H1 (cell line): Measurements from ENCODE around the gene ITGA11. TPM values are rescaled to one million over a fixed set of nuclear protein-coding genes. Genes with fewer than 3 reads are reported as not detected.
A peak's percentile ranks its signal among the peaks of the same experiment; 100 is the strongest.

Experiments used
- CTCF ChIA-PET: fragments of 300-600 bp; sonication (Branson Sonifier 250); formaldehyde crosslinking; loops from one replicate; lab custom pipeline; 2021; ENCODE audit not compliant: partially characterized antibody; lab: Charles Lee
- POLR2A ChIA-PET: fragments of 300-600 bp; sonication (Branson Sonifier 250); formaldehyde crosslinking; loops from one replicate; lab custom pipeline; 2021; ENCODE audit warnings: inconsistent platforms; ENCODE audit not compliant: partially characterized antibody; lab: Charles Lee
- DNase-seq, 2 experiments: peaks; one replicate each; pipeline versions ENCODE4 v3.0.0 to v3.0.0-alpha.2; 2010 to 2022; ENCODE audit warnings: low spot score in 2 of 2, low read depth in 1 of 2, mixed read lengths in 1 of 2
- FAIRE-seq: peaks from 2 replicates; lab custom pipeline; 2011; peaks lifted over from hg19 to GRCh38; lab: Jason Lieb, UNC
- H2AFZ ChIP-seq: 2 replicates; pipeline ENCODE4 v1.8.1; 2012; ENCODE audit warnings: low read length, inconsistent platforms
- H2AK5ac ChIP-seq: 2 replicates; pipeline ENCODE4 v1.6.1; 2013; ENCODE audit warnings: low read depth, low read length
- H2BK120ac ChIP-seq: replicated peaks from 2 replicates; pipeline ENCODE3; 2013; ENCODE audit warnings: low read depth, low read length, inconsistent platforms
- H2BK12ac ChIP-seq: 2 replicates; pipeline ENCODE4 v1.6.1; 2013; ENCODE audit warnings: low read depth, low read length
- H2BK15ac ChIP-seq: 2 replicates; pipeline ENCODE4 v1.6.1; 2013; ENCODE audit warnings: low read length
- H2BK20ac ChIP-seq: 2 replicates; pipeline ENCODE4 v1.6.1; 2013; ENCODE audit warnings: low read length
- H2BK5ac ChIP-seq: 2 replicates; pipeline ENCODE4 v1.6.1; 2013; ENCODE audit warnings: low read depth, low read length
- H3K14ac ChIP-seq: 2 replicates; pipeline ENCODE4 v1.6.1; 2013; ENCODE audit warnings: inconsistent platforms; ENCODE audit not compliant: insufficient read length
- H3K18ac ChIP-seq: 2 replicates; pipeline ENCODE4 v1.6.1; 2013; ENCODE audit warnings: low read length; ENCODE audit errors: extremely low read depth
- H3K23ac ChIP-seq: 2 replicates; pipeline ENCODE4 v1.6.1; 2013; ENCODE audit warnings: inconsistent platforms; ENCODE audit not compliant: insufficient read length
- H3K23me2 ChIP-seq: 2 replicates; pipeline ENCODE4 v1.6.1; 2013; ENCODE audit warnings: low read depth, low read length
- H3K27ac ChIP-seq: 2 replicates; pipeline ENCODE4 v1.6.1; 2011; ENCODE audit warnings: low read depth, low read length, inconsistent platforms
- H3K27me3 ChIP-seq, 4 experiments: replicated peaks in 1 of 4; 1 replicate in 1 of 4; 2 replicates in 3 of 4; pipeline versions ENCODE4 v1.6.1 to v1.8.1; 2011 to 2013; ENCODE audit warnings: low read length in 3 of 4, mild to moderate bottlenecking in 3 of 4, inconsistent platforms in 2 of 4, mixed read lengths in 2 of 4, moderate library complexity in 1 of 4; ENCODE audit not compliant: control insufficient read depth in 3 of 4, insufficient read depth in 3 of 4; ENCODE audit errors: extremely low read depth in 1 of 4
- H3K36me3 ChIP-seq, 4 experiments: 2 replicates each; pipeline versions ENCODE4 v1.6.1 to v1.8.1; 2011 to 2013; ENCODE audit warnings: mild to moderate bottlenecking in 4 of 4, low read length in 3 of 4, moderate library complexity in 2 of 4, control low read depth in 1 of 4, inconsistent platforms in 1 of 4; ENCODE audit not compliant: insufficient read depth in 4 of 4, control insufficient read depth in 2 of 4
- H3K4ac ChIP-seq: replicated peaks from 2 replicates; pipeline ENCODE3; 2013; ENCODE audit warnings: low read length, low read depth, mixed read lengths, inconsistent platforms; ENCODE audit not compliant: insufficient read length
- H3K4me1 ChIP-seq, 4 experiments: replicated peaks in 1 of 4; 1 replicate in 1 of 4; 2 replicates in 3 of 4; pipeline versions ENCODE4 v1.6.1 to v1.8.1; 2011 to 2013; ENCODE audit warnings: low read length in 3 of 4, inconsistent platforms in 2 of 4, mixed read lengths in 1 of 4; ENCODE audit not compliant: insufficient read depth in 4 of 4, control insufficient read depth in 3 of 4
- H3K4me2 ChIP-seq, 2 experiments: 2 replicates each; pipeline versions ENCODE4 v1.6.1 to v1.8.1; 2011 to 2013; ENCODE audit warnings: low read depth in 2 of 2, low read length in 2 of 2, control low read depth in 1 of 2, inconsistent platforms in 1 of 2, mild to moderate bottlenecking in 1 of 2; ENCODE audit not compliant: insufficient read depth in 1 of 2
- H3K4me3 ChIP-seq, 4 experiments: fragments of 200-600, 300-600 bp in 1 of 4; sonication (generic), shearing (Covaris generic), sonication (Bioruptor Twin) in 1 of 4; 2 replicates each; pipeline versions ENCODE4 v1.5.1 to v1.8.1; 2011 to 2016; ENCODE audit warnings: low read length in 4 of 4, low read depth in 3 of 4, control low read depth in 2 of 4, inconsistent platforms in 2 of 4, mild to moderate bottlenecking in 2 of 4, mixed read lengths in 1 of 4, moderate library complexity in 1 of 4; ENCODE audit not compliant: insufficient read depth in 2 of 4; ENCODE audit errors: extremely low read depth in 1 of 4
- H3K56ac ChIP-seq: replicated peaks from 2 replicates; pipeline ENCODE3; 2013; ENCODE audit warnings: low read depth, mild to moderate bottlenecking, mixed read lengths, low read length, inconsistent platforms; ENCODE audit not compliant: insufficient read length
- H3K79me1 ChIP-seq: 2 replicates; pipeline ENCODE4 v1.6.1; 2013; ENCODE audit warnings: low read depth, low read length, control low read depth
- H3K79me2 ChIP-seq, 2 experiments: 2 replicates each; pipeline versions ENCODE4 v1.6.1 to v1.8.1; 2012 to 2013; ENCODE audit warnings: low read length in 2 of 2, mild to moderate bottlenecking in 2 of 2, inconsistent platforms in 1 of 2; ENCODE audit not compliant: insufficient read depth in 2 of 2, control insufficient read depth in 1 of 2
- H3K9ac ChIP-seq, 4 experiments: replicated peaks in 1 of 4; 1 replicate in 1 of 4; 2 replicates in 3 of 4; pipeline versions ENCODE4 v1.6.1 to v1.8.1; 2011 to 2013; ENCODE audit warnings: low read depth in 3 of 4, low read length in 3 of 4, control low read depth in 2 of 4, mild to moderate bottlenecking in 2 of 4, moderate library complexity in 2 of 4, inconsistent platforms in 1 of 4; ENCODE audit errors: extremely low read depth in 1 of 4
- H3K9me3 ChIP-seq, 2 experiments: 2 replicates each; pipeline versions ENCODE4 v1.6.1 to v1.8.1; 2012 to 2013; ENCODE audit warnings: mild to moderate bottlenecking in 2 of 2, moderate library complexity in 2 of 2, control low read depth in 1 of 2, inconsistent platforms in 1 of 2, low read depth in 1 of 2, low read length in 1 of 2, mixed read lengths in 1 of 2; ENCODE audit not compliant: insufficient read depth in 2 of 2
- H4K20me1 ChIP-seq, 2 experiments: replicated peaks in 1 of 2; 2 replicates each; pipeline versions ENCODE3 to v1.8.1; 2011 to 2013; ENCODE audit warnings: inconsistent platforms in 2 of 2, low read length in 2 of 2, mild to moderate bottlenecking in 1 of 2; ENCODE audit not compliant: insufficient read depth in 2 of 2, control insufficient read depth in 1 of 2
- H4K5ac ChIP-seq: 2 replicates; pipeline ENCODE4 v1.6.1; 2013; ENCODE audit warnings: low read length, low read depth, mixed read lengths, inconsistent platforms; ENCODE audit not compliant: insufficient read length
- H4K8ac ChIP-seq: 2 replicates; pipeline ENCODE4 v1.8.0; 2013; ENCODE audit warnings: mild to moderate bottlenecking, moderate library complexity, low read length, inconsistent platforms; ENCODE audit not compliant: insufficient read depth; ENCODE audit errors: extremely low read depth
- H4K91ac ChIP-seq: replicated peaks from 2 replicates; pipeline ENCODE3; 2013; ENCODE audit warnings: low read length, mixed read lengths, inconsistent platforms; ENCODE audit not compliant: insufficient read length
- CTBP2 ChIP-seq: IDR thresholded peaks from 2 replicates; pipeline ENCODE4 v1.7.0; 2011; ENCODE audit warnings: borderline replicate concordance, mild to moderate bottlenecking, moderate library complexity, mixed read lengths, low read length; ENCODE audit not compliant: insufficient read depth, insufficient read length
- GABPA ChIP-seq: IDR thresholded peaks from 2 replicates; pipeline ENCODE4 v1.6.1; 2011; ENCODE audit warnings: mild to moderate bottlenecking, low read length, moderate library complexity, borderline replicate concordance; ENCODE audit not compliant: insufficient read depth
- NRF1 ChIP-seq: IDR thresholded peaks from 2 replicates; pipeline ENCODE4 v1.6.1; 2011; ENCODE audit warnings: mild to moderate bottlenecking, low read depth, low read length, improper control_type of control experiment
- POLR2A ChIP-seq, 2 experiments: IDR thresholded peaks; 1 replicate in 1 of 2; 2 replicates in 1 of 2; pipeline ENCODE4 v1.6.1; 2011; ENCODE audit warnings: low read depth in 2 of 2, low read length in 2 of 2, mild to moderate bottlenecking in 2 of 2; ENCODE audit errors: control extremely low read depth in 1 of 2
- POU5F1 ChIP-seq: IDR thresholded peaks from 2 replicates; pipeline ENCODE4 v1.6.1; 2011; ENCODE audit warnings: low read depth, mild to moderate bottlenecking, low read length, moderate library complexity
- RAD21 ChIP-seq, 2 experiments: IDR thresholded peaks in 1 of 2; conservative IDR thresholded peaks in 1 of 2; 2 replicates each; pipeline ENCODE4 v1.6.1; 2011; ENCODE audit warnings: low read depth in 2 of 2, low read length in 2 of 2, improper control_type of control experiment in 1 of 2, inconsistent platforms in 1 of 2, mild to moderate bottlenecking in 1 of 2, moderate library complexity in 1 of 2
- RXRA ChIP-seq: IDR thresholded peaks from 2 replicates; pipeline ENCODE4 v1.6.1; 2011; ENCODE audit warnings: low read depth, mild to moderate bottlenecking, low read length, moderate library complexity; ENCODE audit not compliant: insufficient read depth
- SP4 ChIP-seq: IDR thresholded peaks from 2 replicates; pipeline ENCODE4 v1.6.1; 2012; ENCODE audit warnings: low read length, inconsistent platforms
- TEAD4 ChIP-seq: IDR thresholded peaks from 2 replicates; pipeline ENCODE4 v1.6.1; 2012; ENCODE audit warnings: low read depth, low read length, inconsistent platforms, mixed read lengths
- YY1 ChIP-seq: IDR thresholded peaks from 2 replicates; pipeline ENCODE4 v1.6.1; 2011; ENCODE audit warnings: low read depth, mild to moderate bottlenecking, low read length
- WGBS, 2 experiments: shearing (Covaris generic) in 1 of 2; methylation state at CpG; one replicate each; pipeline versions ENCODE4 v1.1.6 to v1.1.7; 2013 to 2015; ENCODE audit warnings: low lambda C conversion rate in 2 of 2, mixed read lengths in 2 of 2, inconsistent platforms in 1 of 2, low coverage in 1 of 2, missing lambda C conversion rate in 1 of 2; ENCODE audit not compliant: insufficient replicate concordance in 2 of 2, insufficient coverage in 1 of 2, insufficient read length in 1 of 2; ENCODE audit errors: extremely low coverage in 1 of 2, missing lambda C conversion rate in 1 of 2; 5-methylcytosine and 5-hydroxymethylcytosine counted together
- polyA plus RNA-seq, 7 experiments: library from polyadenylated mRNA; depleted of rRNA in 3 of 7; stranded (reverse) in 5 of 7; unstranded in 2 of 7; fragments of >200 nt in 5 of 7; fragments of 200-250 nt in 2 of 7; gene quantifications; 1 replicate in 5 of 7; 2 replicates in 1 of 7; 4 replicates in 1 of 7; pipeline versions ENCODE4 v1.2.1 to v1.2.3, GENCODE V29; 2011 to 2013; ENCODE audit warnings: missing spikeins in 2 of 7, mixed read lengths in 2 of 7
- total RNA-seq: library from RNA; stranded (reverse); fragmentation: NEBNext Ultra II Directional; extraction: Animal tissue kit (Norgen Biotek cat#: 25700); gene quantifications from 2 replicates; pipeline ENCODE4 v1.2.1, GENCODE V29; 2021

Gene ITGA11
- total and polyA plus RNA-seq, 2 of the 8 experiments (the other 6 are each of a cell fraction or from before 2014, with no cell fraction given), result 0.05 to 0.06 TPM

GRCh38 chr15:68383161-68384074 lies 48.5 kb downstream of the ITGA11 start:
- WGBS, 2 experiments, result 83% methylated on average over 6 of the region's 12 CpGs; no CpG with 5 or more reads in 1 of the 2 experiments
- Histone ChIP-seq H3K23ac (no peak overlapping the region), H3K4ac (no peak overlapping the region), H3K79me2 (no peaks in the 10 kb centered on the region), H3K9me3 (peaks cover 0 to 5% of the 10 kb centered on the region in 2 experiments; a peak in 2 of 4 replicates), H3K23me2 (no peaks in the 10 kb centered on the region; the same call in 1 of the 2 replicates), H2BK15ac (no peak overlapping the region), H4K91ac (no peak overlapping the region), H3K4me1 (no peaks in the 10 kb centered on the region), H2AFZ (no peak overlapping the region), H2BK20ac (no peak overlapping the region), H2BK12ac (no peak overlapping the region), H3K36me3 (no peaks in the 10 kb centered on the region), H4K20me1 (no peaks in the 10 kb centered on the region), H4K5ac (no peak overlapping the region), H3K27ac (no peak overlapping the region), H2BK5ac (no peak overlapping the region), H3K18ac (no peak overlapping the region), H3K79me1 (no peaks in the 10 kb centered on the region), H2BK120ac (no peak overlapping the region), H3K14ac (no peak overlapping the region), H3K56ac (no peak overlapping the region), H4K8ac (no peak overlapping the region), H2AK5ac (no peak overlapping the region), H3K4me2 (no peak overlapping the region), H3K4me3 (no peak overlapping the region), H3K9ac (no peak overlapping the region), H3K27me3 (no peaks in the 10 kb centered on the region)
- CTCF ChIA-PET, result interaction anchor here (0.7 to 3.3 kb wide), 25 partner anchors 9 to 1891 kb away, joined by 3 to 15 read pairs (median 4); no protein-coding TSS in a partner anchor
- DNase-seq (peak in 1 of 2 experiments; percentile 55), FAIRE-seq (no peak)
- POLR2A ChIA-PET, result no interaction called here
- TF ChIP-seq TEAD4 (no peak), CTBP2 (no peak), YY1 (peak; percentile 83), RXRA (no peak), NRF1 (no peak), SP4 (no peak), POU5F1 (no peak), RAD21 (IDR thresholded peaks at IDR 0.05 in 1 of 2, conservative IDR thresholded peaks at IDR 0.05 in 1 of 2; ENCODE audit: low read depth in 2 of 2, low read length in 2 of 2) (peak; percentile 61 to 72), POLR2A (IDR thresholded peaks at IDR 0.05; ENCODE audit: control extremely low read depth in 1 of 2, low read depth in 2 of 2, low read length in 2 of 2) (no peak), GABPA (no peak)
